Uterus (tissue), 2 donors: ENCODE results near the gene PCSK9.

ENCODE experiments used
- CTCF ChIP-seq, 4 experiments: fragments of 200-600 bp in 2 of 4; fragments of 450-650 bp in 2 of 4; sonication (generic) in 2 of 4; IDR thresholded peaks; one replicate each; pipeline ENCODE4 v1.5.1; 2016 to 2019; ENCODE audit warnings: antibody characterized with exemption in 4 of 4, mild to moderate bottlenecking in 2 of 4, moderate library complexity in 1 of 4
- POLR2A ChIP-seq, 2 donors: fragments of 450-650 bp; IDR thresholded peaks; one replicate each; pipeline ENCODE4 v1.6.1; 2016; ENCODE audit warnings: antibody characterized with exemption in 2 of 2, mild to moderate bottlenecking in 1 of 2, moderate library complexity in 1 of 2

- TF ChIP-seq CTCF (IDR thresholded peaks at IDR 0.05) (no peak), POLR2A (IDR thresholded peaks at IDR 0.05) (no peak)
Measured at GRCh38 chr1:55081905-55082296, 42.6 kb downstream of the PCSK9 start.
